Measurements from ENCODE around the gene DDX18. TPM values are rescaled to one million over a fixed set of nuclear protein-coding genes. Genes with fewer than 3 reads are reported as not detected.

The DDX18 gene
- total RNA-seq, 3 donors from 2014 or later: 46.1 to 63.7 (median 50.8) TPM

- H3K36me3 ChIP-seq: no peaks in the 10 kb centered on the region
- H3K4me3 ChIP-seq: no peak overlapping the region
- no peaks in the 10 kb centered on the region for H3K27me3 ChIP-seq
- TF ChIP-seq POLR2AphosphoS5 (IDR thresholded peaks at IDR 0.05) (no peak), POLR2A (IDR thresholded peaks at IDR 0.05) (no peak), CTCF (IDR thresholded peaks at IDR 0.05) (no peak)
- DNase-seq (ENCODE audit: low spot score in 2 of 2): no peak
- no peaks in the 10 kb centered on the region for H3K9me3 ChIP-seq
- no peak overlapping the region for H3K27ac ChIP-seq
- no peaks in the 10 kb centered on the region for H3K4me1 ChIP-seq
- intact Hi-C loops (cut with DNase I; ENCODE audit: low total_unique reads): loop anchor here (10.0 kb wide), 1 partner anchor 172 kb away; no protein-coding TSS in a partner anchor
These were observed 18.6 kb downstream of the DDX18 start for GRCh38 chr2:117832905-117833613.

- no peaks in the 10 kb centered on the region for H3K9me3 ChIP-seq
- intact Hi-C loops (cut with DNase I; ENCODE audit: low total_unique reads): loop anchor here (10.0 kb wide), 1 partner anchor 171 kb away; no protein-coding TSS in a partner anchor
- H3K36me3 ChIP-seq: no peaks in the 10 kb centered on the region
- no peak for DNase-seq (ENCODE audit: low spot score in 2 of 2)
- H3K4me1 ChIP-seq: no peaks in the 10 kb centered on the region
- no peak overlapping the region for H3K27ac ChIP-seq
- H3K27me3 ChIP-seq: no peaks in the 10 kb centered on the region
- TF ChIP-seq CTCF (IDR thresholded peaks at IDR 0.05) (no peak), POLR2AphosphoS5 (IDR thresholded peaks at IDR 0.05) (no peak), POLR2A (IDR thresholded peaks at IDR 0.05) (no peak)
- H3K4me3 ChIP-seq: no peak overlapping the region
These were observed 19.4 kb downstream of the DDX18 start for GRCh38 chr2:117833911-117834310.

GRCh38 chr2:117834992-117835391, 20.5 kb downstream of the DDX18 start:
- Histone ChIP-seq H3K27me3 (no peaks in the 10 kb centered on the region), H3K27ac (no peak overlapping the region), H3K4me1 (no peaks in the 10 kb centered on the region), H3K36me3 (no peaks in the 10 kb centered on the region), H3K4me3 (no peak overlapping the region), H3K9me3 (no peaks in the 10 kb centered on the region)
- no peak for DNase-seq (ENCODE audit: low spot score in 2 of 2)
- TF ChIP-seq CTCF (IDR thresholded peaks at IDR 0.05) (no peak), POLR2AphosphoS5 (IDR thresholded peaks at IDR 0.05) (no peak), POLR2A (IDR thresholded peaks at IDR 0.05) (no peak)
- intact Hi-C loops (cut with DNase I; ENCODE audit: low total_unique reads): loop anchor here (10.0 kb wide), 1 partner anchor 170 kb away; no protein-coding TSS in a partner anchor

GRCh38 chr2:117835990-117836760, 21.7 kb downstream of the DDX18 start:
- no peaks in the 10 kb centered on the region for H3K4me1 ChIP-seq
- no peaks in the 10 kb centered on the region for H3K9me3 ChIP-seq
- H3K27ac ChIP-seq: peak overlapping the region; percentile 13 to 36
- H3K4me3 ChIP-seq: peak overlapping the region; percentile 45 to 69 (median 51)
- peak in 2 of 3 donors; percentile 45 to 71 for TF ChIP-seq CTCF (IDR thresholded peaks at IDR 0.05)
- no peak for TF ChIP-seq POLR2A (IDR thresholded peaks at IDR 0.05)
- TF ChIP-seq POLR2AphosphoS5 (IDR thresholded peaks at IDR 0.05): no peak
- peak; percentile 49 to 78 for DNase-seq (ENCODE audit: low spot score in 2 of 2)
- intact Hi-C loops (cut with DNase I; ENCODE audit: low total_unique reads): loop anchor here (10.0 kb wide), 1 partner anchor 169 kb away; no protein-coding TSS in a partner anchor
- no peaks in the 10 kb centered on the region for H3K27me3 ChIP-seq
- no peaks in the 10 kb centered on the region for H3K36me3 ChIP-seq

GRCh38 chr2:117845304-117845703, 30.8 kb downstream of the DDX18 start:
- Histone ChIP-seq H3K9me3 (peaks cover 0 to 3% of the 10 kb centered on the region in 2 donors), H3K4me3 (no peak overlapping the region), H3K27me3 (peaks cover 0 to 13% of the 10 kb centered on the region in 2 donors), H3K36me3 (no peaks in the 10 kb centered on the region), H3K27ac (no peak overlapping the region), H3K4me1 (no peaks in the 10 kb centered on the region)
- intact Hi-C loops (cut with DNase I; ENCODE audit: low total_unique reads): no loop called here
- TF ChIP-seq CTCF (IDR thresholded peaks at IDR 0.05): no peak
- TF ChIP-seq POLR2A (IDR thresholded peaks at IDR 0.05): no peak
- no peak for DNase-seq (ENCODE audit: low spot score in 2 of 2)

Data from breast epithelium (tissue), 4 donors.